HUDEP-2 (cell line): ENCODE data around the gene C16orf54.
"Not testable (repeated sequence)": the region's sequence is repeated elsewhere in the genome, so short reads cannot be mapped to it uniquely, and the experiment has no call there.

ENCODE experiments used
- DNase-seq, 76 experiments: peaks; one replicate each; lab custom pipeline; 2025; ENCODE audit not compliant: unreplicated experiment in 76 of 76; lab: John Stamatoyannopoulos, UW

The C16orf54 gene

GRCh38 chr16:29710227-29711219 lies 35.3 kb downstream of the C16orf54 start:
- peak in 21 of 76 experiments; percentile 5 to 46 (median 29) for DNase-seq

GRCh38 chr16:29709657-29710056 lies 36.1 kb downstream of the C16orf54 start:
- not testable (repeated sequence) for DNase-seq

GRCh38 chr16:29708917-29709600 lies 36.7 kb downstream of the C16orf54 start:
- no peak for DNase-seq

- not testable (repeated sequence) for DNase-seq
These were observed 38.6 kb downstream of the C16orf54 start for GRCh38 chr16:29707160-29707559.

- no peak for DNase-seq
These were observed 40.8 kb downstream of the C16orf54 start for GRCh38 chr16:29705030-29705429.

- no peak for DNase-seq
These were observed 43.5 kb downstream of the C16orf54 start for GRCh38 chr16:29702269-29702668.

GRCh38 chr16:29701214-29701555 lies 44.6 kb downstream of the C16orf54 start:
- DNase-seq, result no peak

- DNase-seq, result peak in 62 of 76 experiments; percentile 10 to 77 (median 48)
These were observed 45.4 kb downstream of the C16orf54 start for GRCh38 chr16:29700253-29700987.

GRCh38 chr16:29699324-29700219 lies 46.2 kb downstream of the C16orf54 start:
- DNase-seq, result peak in 5 of 76 experiments; percentile 10 to 41 (median 19)

GRCh38 chr16:29698484-29699323 lies 47.1 kb downstream of the C16orf54 start:
- no peak for DNase-seq

- no peak for DNase-seq
These were observed 47.7 kb downstream of the C16orf54 start for GRCh38 chr16:29698042-29698441.

GRCh38 chr16:29697391-29697790 lies 48.4 kb downstream of the C16orf54 start:
- no peak for DNase-seq

GRCh38 chr16:29696881-29697331 lies 48.9 kb downstream of the C16orf54 start:
- no peak for DNase-seq

- not testable (repeated sequence) for DNase-seq
These were observed 50.1 kb downstream of the C16orf54 start for GRCh38 chr16:29695675-29696074.

GRCh38 chr16:29694384-29695195 lies 51.2 kb downstream of the C16orf54 start:
- DNase-seq, result no peak

- not testable (repeated sequence) for DNase-seq
These were observed 53.2 kb downstream of the C16orf54 start for GRCh38 chr16:29692606-29693005.
